Astrocyte (in vitro differentiated cells and primary cell): Measurements from ENCODE around the gene UVRAG.

ENCODE experiments used
- EZH2 ChIP-seq: IDR thresholded peaks from 2 replicates; pipeline ENCODE4 v1.6.1; 2012; ENCODE audit warnings: mild to moderate bottlenecking, low read length, inconsistent platforms; ENCODE audit not compliant: insufficient read depth
- TF ChIP-seq, protein P1 (sequence below): IDR thresholded peaks from 2 replicates; pipeline ENCODE4 v1.5.1; 2011; ENCODE audit warnings: low read depth, mild to moderate bottlenecking, inconsistent platforms, low read length, moderate library complexity; ENCODE audit not compliant: insufficient read depth

DNA sequence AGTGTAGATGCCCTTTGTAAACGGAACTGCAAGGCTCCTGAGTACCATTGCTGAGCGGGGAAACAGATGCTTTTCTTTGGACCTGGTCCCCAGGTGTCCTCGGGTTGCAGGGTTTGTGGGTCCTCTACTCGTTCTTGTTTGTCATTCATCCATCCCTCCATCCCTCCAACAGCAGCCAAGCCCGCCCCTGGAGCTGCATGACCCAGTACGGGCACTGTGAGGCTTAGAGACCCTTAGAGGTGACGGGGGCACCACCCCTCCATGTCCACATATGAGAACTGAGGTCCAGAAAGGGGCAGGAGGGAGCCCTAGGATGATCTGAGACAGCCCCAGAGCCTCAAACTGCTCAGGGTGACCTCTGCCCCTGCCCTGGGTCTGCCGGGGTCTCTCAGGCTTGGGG lies 345.8 kb downstream of the UVRAG start:
- TF ChIP-seq EZH2 = no peak
- TF ChIP-seq, protein P1, sequence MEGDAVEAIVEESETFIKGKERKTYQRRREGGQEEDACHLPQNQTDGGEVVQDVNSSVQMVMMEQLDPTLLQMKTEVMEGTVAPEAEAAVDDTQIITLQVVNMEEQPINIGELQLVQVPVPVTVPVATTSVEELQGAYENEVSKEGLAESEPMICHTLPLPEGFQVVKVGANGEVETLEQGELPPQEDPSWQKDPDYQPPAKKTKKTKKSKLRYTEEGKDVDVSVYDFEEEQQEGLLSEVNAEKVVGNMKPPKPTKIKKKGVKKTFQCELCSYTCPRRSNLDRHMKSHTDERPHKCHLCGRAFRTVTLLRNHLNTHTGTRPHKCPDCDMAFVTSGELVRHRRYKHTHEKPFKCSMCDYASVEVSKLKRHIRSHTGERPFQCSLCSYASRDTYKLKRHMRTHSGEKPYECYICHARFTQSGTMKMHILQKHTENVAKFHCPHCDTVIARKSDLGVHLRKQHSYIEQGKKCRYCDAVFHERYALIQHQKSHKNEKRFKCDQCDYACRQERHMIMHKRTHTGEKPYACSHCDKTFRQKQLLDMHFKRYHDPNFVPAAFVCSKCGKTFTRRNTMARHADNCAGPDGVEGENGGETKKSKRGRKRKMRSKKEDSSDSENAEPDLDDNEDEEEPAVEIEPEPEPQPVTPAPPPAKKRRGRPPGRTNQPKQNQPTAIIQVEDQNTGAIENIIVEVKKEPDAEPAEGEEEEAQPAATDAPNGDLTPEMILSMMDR = no peak
